ENCODE measurements around the gene OSBPL2. TPM values are rescaled to one million over a fixed set of nuclear protein-coding genes. Genes with fewer than 3 reads are reported as not detected.

The OSBPL2 gene
- total RNA-seq, 2 experiments from 2014 or later: 52.8 to 54.4 TPM

DNA sequence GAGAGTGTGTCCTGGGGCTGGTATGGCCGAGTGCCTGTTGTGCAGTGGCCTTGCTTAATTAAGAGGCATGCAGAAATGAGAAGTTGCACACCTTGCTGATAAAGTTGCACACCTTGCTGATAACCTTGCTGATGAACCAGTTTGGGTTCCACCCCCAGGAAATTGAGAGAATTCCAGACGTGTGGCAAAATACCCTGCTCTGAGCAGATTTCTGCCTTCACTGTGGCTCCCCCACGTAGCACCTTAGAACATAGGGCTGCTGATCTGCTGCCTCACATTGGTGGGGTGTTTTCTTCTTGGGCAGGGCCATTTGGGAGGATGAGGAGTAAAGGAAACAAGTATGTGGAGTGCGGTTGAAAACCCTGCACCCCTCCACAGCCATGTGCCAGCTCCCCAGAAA, 42.0 kb downstream of the OSBPL2 start:
- Histone ChIP-seq H3K4me1 (ENCODE audit: insufficient read depth, low read length) (no peaks in the 10 kb centered on the region), H3K36me3 (ENCODE audit: insufficient read depth, low read length) (peaks cover 63% of the 10 kb centered on the region), H3K4me3 (ENCODE audit: low read length) (no peak overlapping the region), H3K9me3 (ENCODE audit: control insufficient read depth in 1 of 2, insufficient read depth in 1 of 2, low read length in 2 of 2) (no peaks in the 10 kb centered on the region), H3K27me3 (ENCODE audit: control insufficient read depth in 1 of 2, insufficient read depth in 2 of 2, low read length in 2 of 2) (no peaks in the 10 kb centered on the region), H3K27ac (ENCODE audit: low read depth in 1 of 2, low read length in 2 of 2) (no peak overlapping the region)
- POLR2A ChIA-PET: no interaction called here
- Mint-ChIP-seq H3K4me1 (ENCODE audit: low read depth) (no peaks in the 10 kb centered on the region), H3K27ac (no peak overlapping the region), H3K4me3 (no peak overlapping the region), H3K9me3 (no peaks in the 10 kb centered on the region), H3K27me3 (no peaks in the 10 kb centered on the region), H3K36me3 (ENCODE audit: low read depth) (peaks cover 84% of the 10 kb centered on the region)
- TF ChIP-seq CTCF (IDR thresholded peaks at IDR 0.05): no peak
- intact Hi-C loops (cut with DNase I, micrococcal nuclease): no loop called here
- DNase-seq (no peak), ATAC-seq (ENCODE audit: poor library complexity) (no peak)
- CTCF ChIA-PET: no interaction called here

GRCh38 chr20:62281161-62281933, 43.0 kb downstream of the OSBPL2 start:
- Histone ChIP-seq H3K4me3 (ENCODE audit: low read length) (no peak overlapping the region), H3K4me1 (ENCODE audit: insufficient read depth, low read length) (no peaks in the 10 kb centered on the region), H3K36me3 (ENCODE audit: insufficient read depth, low read length) (peaks cover 70% of the 10 kb centered on the region), H3K27me3 (ENCODE audit: control insufficient read depth in 1 of 2, insufficient read depth in 2 of 2, low read length in 2 of 2) (no peaks in the 10 kb centered on the region), H3K27ac (ENCODE audit: low read depth in 1 of 2, low read length in 2 of 2) (no peak overlapping the region), H3K9me3 (ENCODE audit: control insufficient read depth in 1 of 2, insufficient read depth in 1 of 2, low read length in 2 of 2) (no peaks in the 10 kb centered on the region)
- no peak for ATAC-seq (ENCODE audit: poor library complexity)
- DNase-seq: no peak
- no peak overlapping the region for H3K4me3 Mint-ChIP-seq
- ChIA-PET POLR2A (no interaction called here), CTCF (no interaction called here)
- H3K27ac Mint-ChIP-seq: no peak overlapping the region
- no peaks in the 10 kb centered on the region for H3K27me3 Mint-ChIP-seq
- intact Hi-C loops (cut with DNase I, micrococcal nuclease): no loop called here
- no peaks in the 10 kb centered on the region for H3K4me1 Mint-ChIP-seq (ENCODE audit: low read depth)
- H3K9me3 Mint-ChIP-seq: no peaks in the 10 kb centered on the region
- no peak for TF ChIP-seq CTCF (IDR thresholded peaks at IDR 0.05)
- peaks cover 78% of the 10 kb centered on the region for H3K36me3 Mint-ChIP-seq (ENCODE audit: low read depth)

GRCh38 chr20:62282103-62282502, 43.8 kb downstream of the OSBPL2 start:
- H3K4me3 Mint-ChIP-seq: no peak overlapping the region
- no peaks in the 10 kb centered on the region for H3K9me3 Mint-ChIP-seq
- Histone ChIP-seq H3K4me1 (ENCODE audit: insufficient read depth, low read length) (no peaks in the 10 kb centered on the region), H3K36me3 (ENCODE audit: insufficient read depth, low read length) (peaks cover 73% of the 10 kb centered on the region), H3K27ac (ENCODE audit: low read depth in 1 of 2, low read length in 2 of 2) (no peak overlapping the region), H3K27me3 (ENCODE audit: control insufficient read depth in 1 of 2, insufficient read depth in 2 of 2, low read length in 2 of 2) (no peaks in the 10 kb centered on the region), H3K4me3 (ENCODE audit: low read length) (no peak overlapping the region), H3K9me3 (ENCODE audit: control insufficient read depth in 1 of 2, insufficient read depth in 1 of 2, low read length in 2 of 2) (no peaks in the 10 kb centered on the region)
- TF ChIP-seq CTCF (IDR thresholded peaks at IDR 0.05): no peak
- peaks cover 78% of the 10 kb centered on the region for H3K36me3 Mint-ChIP-seq (ENCODE audit: low read depth)
- H3K4me1 Mint-ChIP-seq (ENCODE audit: low read depth): no peaks in the 10 kb centered on the region
- POLR2A ChIA-PET: no interaction called here
- H3K27ac Mint-ChIP-seq: no peak overlapping the region
- intact Hi-C loops (cut with DNase I, micrococcal nuclease): no loop called here
- CTCF ChIA-PET: no interaction called here
- no peaks in the 10 kb centered on the region for H3K27me3 Mint-ChIP-seq
- DNase-seq (no peak), ATAC-seq (ENCODE audit: poor library complexity) (no peak)
